Transverse colon (tissue), 4 donors: ENCODE data around the gene FNDC3B. TPM values are rescaled to one million over a fixed set of nuclear protein-coding genes. Genes with fewer than 3 reads are reported as not detected.

Source experiments
- DNase-seq: peaks from one replicate; pipeline ENCODE4 v3.0.0-alpha.2; 2019
- H3K27ac ChIP-seq, 4 donors: fragments of 200-600 bp; sonication (generic); 2 replicates each; pipeline ENCODE4 v1.5.1; 2016 to 2018; ENCODE audit warnings: inconsistent platforms in 4 of 4
- H3K27me3 ChIP-seq: fragments of 200-600 bp; sonication (generic); 2 replicates; pipeline ENCODE4 v1.5.1; 2017; ENCODE audit warnings: inconsistent platforms
- H3K36me3 ChIP-seq, 4 donors: fragments of 200-600 bp; sonication (generic); 2 replicates each; pipeline ENCODE4 v1.5.1; 2017 to 2019; ENCODE audit warnings: inconsistent platforms in 4 of 4
- H3K4me1 ChIP-seq, 4 donors: fragments of 200-600 bp; sonication (generic); 2 replicates each; pipeline ENCODE4 v1.5.1; 2017 to 2020; ENCODE audit warnings: inconsistent platforms in 4 of 4
- H3K4me3 ChIP-seq, 4 donors: fragments of 200-600 bp; sonication (generic); 1 replicate in 1 of 4; 2 replicates in 3 of 4; pipeline versions ENCODE4 v1.5.1 to v1.6.1; 2017 to 2019; ENCODE audit warnings: inconsistent platforms in 4 of 4
- H3K9me3 ChIP-seq, 2 donors: fragments of 200-600 bp; sonication (generic); 2 replicates each; pipeline ENCODE4 v1.5.1; 2017 to 2019; ENCODE audit warnings: inconsistent platforms in 2 of 2
- EP300 ChIP-seq: sonication (generic); formaldehyde crosslinking; IDR thresholded peaks from one replicate; pipeline ENCODE4 v1.6.1; 2017; ENCODE audit warnings: antibody characterized with exemption, low read depth
- POLR2A ChIP-seq: fragments of 450-650 bp; IDR thresholded peaks from one replicate; pipeline ENCODE4 v1.6.1; 2016; ENCODE audit warnings: antibody characterized with exemption, mild to moderate bottlenecking, moderate library complexity
- POLR2AphosphoS5 ChIP-seq, 3 donors: sonication (generic); formaldehyde crosslinking; IDR thresholded peaks; one replicate each; pipeline ENCODE4 v1.6.1; 2016; ENCODE audit warnings: antibody characterized with exemption in 3 of 3
- WGBS, 2 donors: methylation state at CpG; one replicate each; pipeline ENCODE4 v1.1.5; 2018; ENCODE audit warnings: low coverage in 1 of 2; 5-methylcytosine and 5-hydroxymethylcytosine counted together
- in situ Hi-C, 4 donors: fragments of 200-750 bp; cut with MboI; loops; one replicate each; pipeline versions ENCODE4 v1.15.0 to v1.15.1; 2017; ENCODE audit warnings: low sequenced_read_pairs in 3 of 4, low pct_ligation_motif_present in 1 of 4, low pct_unique_long_range_greater_than_20kb in 1 of 4
- intact Hi-C: fragments of 100-400 bp; cut with DNase I; formaldehyde crosslinking; loops from one replicate; pipeline ENCODE4 v1.15.1; 2023; ENCODE audit warnings: low total_unique reads
- total RNA-seq, 4 donors: library from RNA; depleted of rRNA; stranded (reverse); fragments of >200 nt; gene quantifications; one replicate each; pipeline ENCODE4 v1.1.0, GENCODE V29; 2016
- TF ChIP-seq, protein P1 (sequence below), 5 experiments: fragments of 200-600 bp in 3 of 5; fragments of 450-650 bp in 2 of 5; sonication (generic) in 3 of 5; IDR thresholded peaks; 1 replicate in 2 of 5; 2 replicates in 3 of 5; pipeline ENCODE4 v1.5.1; 2016 to 2017; ENCODE audit warnings: antibody characterized with exemption in 5 of 5, inconsistent platforms in 3 of 5, mild to moderate bottlenecking in 2 of 5, moderate library complexity in 1 of 5

FNDC3B gene
- total RNA-seq, 4 donors from 2014 or later = 28.5 to 85.7 (median 44.5) TPM

DNA sequence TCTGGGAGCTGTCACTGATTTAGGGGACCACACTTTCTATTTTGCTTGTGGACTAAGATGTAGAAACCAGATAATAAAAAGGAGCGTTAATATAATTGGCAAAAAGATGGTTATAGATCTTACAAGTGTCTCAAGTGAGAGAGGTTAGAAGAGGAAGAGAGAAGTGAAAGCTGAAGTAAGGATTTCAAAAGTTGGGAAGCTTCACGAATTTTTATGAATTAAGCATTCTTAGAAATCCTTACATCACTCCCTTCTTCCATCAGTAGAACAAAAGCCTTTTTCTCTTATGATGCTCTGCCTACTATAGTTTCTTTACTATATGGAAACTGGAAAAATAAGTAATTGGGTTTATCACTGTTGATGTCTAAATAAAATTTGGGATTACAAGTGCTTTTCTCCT, 146.5 kb downstream of the FNDC3B start:
- in situ Hi-C loops = no loop called here
- Histone ChIP-seq H3K4me3 (no peak overlapping the region), H3K9me3 (no peaks in the 10 kb centered on the region), H3K4me1 (peaks cover 0 to 14% (median 7%) of the 10 kb centered on the region in 4 donors), H3K27me3 (no peaks in the 10 kb centered on the region), H3K36me3 (no peaks in the 10 kb centered on the region), H3K27ac (no peak overlapping the region)
- WGBS, 2 donors = 60% methylated on average over 1 to 2 of the region's 2 CpGs
- intact Hi-C loops = no loop called here
- TF ChIP-seq POLR2A (no peak), EP300 (no peak), POLR2AphosphoS5 (IDR thresholded peaks at IDR 0.05) (no peak)
- TF ChIP-seq, protein P1, sequence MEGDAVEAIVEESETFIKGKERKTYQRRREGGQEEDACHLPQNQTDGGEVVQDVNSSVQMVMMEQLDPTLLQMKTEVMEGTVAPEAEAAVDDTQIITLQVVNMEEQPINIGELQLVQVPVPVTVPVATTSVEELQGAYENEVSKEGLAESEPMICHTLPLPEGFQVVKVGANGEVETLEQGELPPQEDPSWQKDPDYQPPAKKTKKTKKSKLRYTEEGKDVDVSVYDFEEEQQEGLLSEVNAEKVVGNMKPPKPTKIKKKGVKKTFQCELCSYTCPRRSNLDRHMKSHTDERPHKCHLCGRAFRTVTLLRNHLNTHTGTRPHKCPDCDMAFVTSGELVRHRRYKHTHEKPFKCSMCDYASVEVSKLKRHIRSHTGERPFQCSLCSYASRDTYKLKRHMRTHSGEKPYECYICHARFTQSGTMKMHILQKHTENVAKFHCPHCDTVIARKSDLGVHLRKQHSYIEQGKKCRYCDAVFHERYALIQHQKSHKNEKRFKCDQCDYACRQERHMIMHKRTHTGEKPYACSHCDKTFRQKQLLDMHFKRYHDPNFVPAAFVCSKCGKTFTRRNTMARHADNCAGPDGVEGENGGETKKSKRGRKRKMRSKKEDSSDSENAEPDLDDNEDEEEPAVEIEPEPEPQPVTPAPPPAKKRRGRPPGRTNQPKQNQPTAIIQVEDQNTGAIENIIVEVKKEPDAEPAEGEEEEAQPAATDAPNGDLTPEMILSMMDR (IDR thresholded peaks at IDR 0.05) = no peak
- no peak for DNase-seq

GRCh38 chr3:172186607-172187006, 147.2 kb downstream of the FNDC3B start:
- Histone ChIP-seq H3K9me3 (no peaks in the 10 kb centered on the region), H3K36me3 (no peaks in the 10 kb centered on the region), H3K27ac (no peak overlapping the region), H3K27me3 (no peaks in the 10 kb centered on the region), H3K4me1 (peaks cover 0 to 14% (median 7%) of the 10 kb centered on the region in 4 donors), H3K4me3 (no peak overlapping the region)
- no peak for DNase-seq
- intact Hi-C loops (no loop called here), in situ Hi-C loops (no loop called here)
- no peak for TF ChIP-seq EP300
- TF ChIP-seq, protein P1 (IDR thresholded peaks at IDR 0.05) = no peak
- WGBS, 2 donors = 95 to 96% methylated on average over 4 of the region's 4 CpGs

- Histone ChIP-seq H3K27ac (no peak overlapping the region), H3K9me3 (no peaks in the 10 kb centered on the region), H3K4me3 (no peak overlapping the region), H3K36me3 (no peaks in the 10 kb centered on the region), H3K4me1 (peaks cover 0 to 7% (median 4%) of the 10 kb centered on the region in 4 donors), H3K27me3 (no peaks in the 10 kb centered on the region)
- DNase-seq = no peak
- intact Hi-C loops (no loop called here), in situ Hi-C loops (no loop called here)
- TF ChIP-seq EP300 = no peak
- TF ChIP-seq, protein P1 (IDR thresholded peaks at IDR 0.05) = no peak
- no peak for TF ChIP-seq POLR2A
- no peak for TF ChIP-seq POLR2AphosphoS5 (IDR thresholded peaks at IDR 0.05)
- 87 to 97% methylated on average over 5 to 6 of the region's 6 CpGs for WGBS, 2 donors
These were observed 148.1 kb downstream of the FNDC3B start for GRCh38 chr3:172187511-172187910.

DNA sequence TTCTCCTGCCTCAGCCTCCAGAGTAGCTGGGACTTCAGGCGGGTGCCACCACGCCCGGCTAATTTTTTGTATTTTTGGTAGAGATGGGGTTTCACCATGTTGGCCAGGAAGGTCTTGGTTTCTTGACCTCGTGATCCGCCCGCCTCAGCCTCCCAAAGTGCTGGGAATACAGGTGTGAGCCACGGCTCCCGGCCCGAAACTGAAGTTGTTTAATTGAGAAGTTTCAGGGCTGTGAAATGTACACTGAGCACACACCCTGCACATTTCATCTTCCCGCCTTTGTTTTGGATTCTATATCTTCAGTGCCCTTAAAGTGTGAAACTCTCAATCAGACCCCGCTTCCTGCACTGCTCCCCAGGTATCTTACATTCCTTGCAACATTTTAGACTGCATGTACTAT, 149.1 kb downstream of the FNDC3B start:
- TF ChIP-seq, protein P1 (IDR thresholded peaks at IDR 0.05) = no peak
- no peak for TF ChIP-seq POLR2A
- TF ChIP-seq POLR2AphosphoS5 (IDR thresholded peaks at IDR 0.05) = no peak
- TF ChIP-seq EP300 = no peak
- in situ Hi-C loops = no loop called here
- Histone ChIP-seq H3K27ac (no peak overlapping the region), H3K4me1 (no peaks in the 10 kb centered on the region), H3K4me3 (no peak overlapping the region), H3K27me3 (no peaks in the 10 kb centered on the region), H3K36me3 (no peaks in the 10 kb centered on the region), H3K9me3 (no peaks in the 10 kb centered on the region)
- intact Hi-C loops = no loop called here
- WGBS, 2 donors = 93 to 97% methylated on average over 5 to 11 of the region's 11 CpGs
- no peak for DNase-seq
